ENCODE results near the gene ADCY9. TPM values are rescaled to one million over a fixed set of nuclear protein-coding genes. Genes with fewer than 3 reads are reported as not detected.

ADCY9 gene
- total RNA-seq, 1 donor from 2014 or later: 12.0 TPM

DNA sequence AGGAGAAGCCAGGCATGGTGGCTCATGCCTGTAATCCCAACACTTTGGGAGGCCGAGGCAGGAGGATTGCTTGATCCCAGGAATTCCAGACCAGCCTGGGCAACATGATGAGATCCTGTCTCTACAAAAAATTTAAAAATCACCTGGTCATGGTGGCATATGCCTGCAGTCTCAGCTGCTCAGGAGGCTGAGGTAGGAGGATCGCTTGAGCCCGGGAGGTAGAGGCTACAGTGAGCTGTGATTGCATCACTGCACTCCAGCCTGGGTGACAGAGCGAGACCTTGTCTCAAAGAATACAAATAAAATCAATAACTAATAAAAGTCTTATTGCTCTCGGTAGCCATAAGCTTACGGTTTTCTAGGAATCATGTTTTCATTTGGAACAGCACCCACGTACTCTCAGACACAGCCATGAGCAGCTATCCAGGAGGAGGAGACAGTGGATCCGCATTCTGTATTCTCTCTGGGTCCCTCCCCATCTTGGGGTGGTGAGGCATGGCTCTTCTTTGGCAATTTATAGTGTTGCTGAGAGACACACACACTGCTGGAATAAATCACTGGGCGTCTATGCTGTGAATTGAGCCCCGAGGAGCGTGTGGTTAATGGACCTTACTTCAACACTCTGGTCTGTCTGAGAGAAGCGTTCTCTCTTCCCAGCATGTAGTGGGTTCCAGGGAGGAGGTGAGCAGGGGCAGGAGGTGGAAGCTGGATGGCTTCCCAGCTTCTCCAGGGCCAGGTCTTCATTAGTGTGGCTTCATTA, 8.5 kb upstream of the ADCY9 start:
- DNase-seq (ENCODE audit: low read depth): no peak
- Histone ChIP-seq H3K36me3 (ENCODE audit: control insufficient read depth, insufficient read depth, low read length) (no peaks in the 10 kb centered on the region), H3K4me3 (ENCODE audit: low read depth, low read length) (no peak overlapping the region), H3K27me3 (ENCODE audit: control insufficient read depth, insufficient read depth, low read length) (no peaks in the 10 kb centered on the region)
- TF ChIP-seq, protein P1, sequence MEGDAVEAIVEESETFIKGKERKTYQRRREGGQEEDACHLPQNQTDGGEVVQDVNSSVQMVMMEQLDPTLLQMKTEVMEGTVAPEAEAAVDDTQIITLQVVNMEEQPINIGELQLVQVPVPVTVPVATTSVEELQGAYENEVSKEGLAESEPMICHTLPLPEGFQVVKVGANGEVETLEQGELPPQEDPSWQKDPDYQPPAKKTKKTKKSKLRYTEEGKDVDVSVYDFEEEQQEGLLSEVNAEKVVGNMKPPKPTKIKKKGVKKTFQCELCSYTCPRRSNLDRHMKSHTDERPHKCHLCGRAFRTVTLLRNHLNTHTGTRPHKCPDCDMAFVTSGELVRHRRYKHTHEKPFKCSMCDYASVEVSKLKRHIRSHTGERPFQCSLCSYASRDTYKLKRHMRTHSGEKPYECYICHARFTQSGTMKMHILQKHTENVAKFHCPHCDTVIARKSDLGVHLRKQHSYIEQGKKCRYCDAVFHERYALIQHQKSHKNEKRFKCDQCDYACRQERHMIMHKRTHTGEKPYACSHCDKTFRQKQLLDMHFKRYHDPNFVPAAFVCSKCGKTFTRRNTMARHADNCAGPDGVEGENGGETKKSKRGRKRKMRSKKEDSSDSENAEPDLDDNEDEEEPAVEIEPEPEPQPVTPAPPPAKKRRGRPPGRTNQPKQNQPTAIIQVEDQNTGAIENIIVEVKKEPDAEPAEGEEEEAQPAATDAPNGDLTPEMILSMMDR (IDR thresholded peaks at IDR 0.05; ENCODE audit: insufficient read depth, low read length, poor library complexity, severe bottlenecking): no peak

DNA sequence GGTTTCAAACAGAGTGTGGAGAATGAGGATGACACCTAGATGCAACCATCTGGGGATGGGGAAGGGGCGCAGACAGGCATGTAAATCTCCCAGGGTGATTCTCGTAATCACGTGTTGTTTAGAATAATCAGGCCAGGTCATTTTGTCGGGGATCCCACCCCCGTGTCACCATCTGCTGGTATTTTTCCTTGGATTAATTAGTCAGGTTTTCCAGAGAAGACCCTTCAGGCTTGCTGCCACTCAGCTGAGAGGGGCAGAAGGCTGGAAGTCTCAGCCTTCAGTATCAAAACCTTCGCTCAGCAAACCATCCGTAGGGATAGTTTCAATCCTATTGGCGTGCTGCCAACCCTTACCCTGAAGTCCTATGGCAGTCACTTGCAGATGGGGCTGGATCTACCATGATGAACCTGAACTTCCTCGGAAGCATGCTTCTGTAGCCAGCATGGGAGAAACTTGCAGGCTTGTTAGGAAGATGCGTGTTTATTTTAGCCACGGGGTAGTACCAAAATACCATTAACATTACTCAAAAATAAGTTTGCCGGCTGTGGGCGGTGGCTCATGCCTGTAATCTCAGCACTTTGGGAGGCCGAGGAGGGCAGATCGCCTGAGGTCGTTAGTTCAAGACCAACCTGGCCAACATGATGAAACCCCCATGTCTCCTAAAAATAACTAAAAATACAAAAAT, 7.5 kb upstream of the ADCY9 start:
- no peaks in the 10 kb centered on the region for H3K36me3 ChIP-seq (ENCODE audit: control insufficient read depth, insufficient read depth, low read length)
- H3K4me3 ChIP-seq (ENCODE audit: low read depth, low read length): no peak overlapping the region
- DNase-seq (ENCODE audit: low read depth): no peak
- no peaks in the 10 kb centered on the region for H3K27me3 ChIP-seq (ENCODE audit: control insufficient read depth, insufficient read depth, low read length)
- TF ChIP-seq, protein P1 (IDR thresholded peaks at IDR 0.05; ENCODE audit: insufficient read depth, low read length, poor library complexity, severe bottlenecking): no peak

DNA sequence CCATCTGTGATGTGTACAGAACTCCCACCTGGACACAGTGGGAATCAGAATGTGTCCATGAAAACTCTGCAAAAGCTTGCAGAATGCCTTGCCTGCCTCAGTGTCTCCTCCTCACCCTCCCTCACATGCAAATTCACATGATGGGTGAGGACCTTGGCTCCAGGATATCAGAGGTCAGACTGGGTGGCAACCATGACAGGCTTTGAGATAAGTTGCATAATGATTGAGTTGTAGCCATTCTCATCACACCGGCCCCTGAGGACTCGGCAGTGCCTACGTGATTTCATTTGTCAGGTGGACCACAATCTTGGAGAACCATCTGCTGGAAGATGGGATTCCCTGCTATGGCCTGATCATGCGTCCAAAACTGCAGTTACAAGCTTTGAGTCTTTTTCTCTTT, 3.9 kb upstream of the ADCY9 start:
- H3K36me3 ChIP-seq (ENCODE audit: control insufficient read depth, insufficient read depth, low read length): no peaks in the 10 kb centered on the region
- peaks cover under 1% of the 10 kb centered on the region for H3K27me3 ChIP-seq (ENCODE audit: control insufficient read depth, insufficient read depth, low read length)
- no peak for DNase-seq (ENCODE audit: low read depth)
- TF ChIP-seq, protein P1 (IDR thresholded peaks at IDR 0.05; ENCODE audit: insufficient read depth, low read length, poor library complexity, severe bottlenecking): no peak
- no peak overlapping the region for H3K4me3 ChIP-seq (ENCODE audit: low read depth, low read length)

DNA sequence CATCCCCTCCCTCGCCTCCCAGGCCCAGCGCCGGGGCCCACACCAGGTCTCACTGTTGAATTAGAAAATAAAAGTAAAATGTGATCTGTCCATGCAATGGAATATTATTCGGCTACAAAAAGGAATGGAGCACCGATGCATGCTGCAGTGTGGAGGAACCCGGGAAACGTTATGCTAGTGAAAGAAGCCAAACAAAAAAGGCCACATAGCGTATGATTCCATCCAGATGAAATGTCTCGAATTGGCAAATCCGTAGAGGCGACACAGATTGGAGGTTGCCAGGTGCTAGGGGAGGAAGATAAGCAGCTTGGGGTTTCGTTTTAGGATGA, 972 bp upstream of the ADCY9 start:
- no peaks in the 10 kb centered on the region for H3K36me3 ChIP-seq (ENCODE audit: control insufficient read depth, insufficient read depth, low read length)
- DNase-seq (ENCODE audit: low read depth): no peak
- H3K27me3 ChIP-seq (ENCODE audit: control insufficient read depth, insufficient read depth, low read length): peaks cover 2% of the 10 kb centered on the region
- TF ChIP-seq, protein P1 (IDR thresholded peaks at IDR 0.05; ENCODE audit: insufficient read depth, low read length, poor library complexity, severe bottlenecking): no peak
- no peak overlapping the region for H3K4me3 ChIP-seq (ENCODE audit: low read depth, low read length)

DNA sequence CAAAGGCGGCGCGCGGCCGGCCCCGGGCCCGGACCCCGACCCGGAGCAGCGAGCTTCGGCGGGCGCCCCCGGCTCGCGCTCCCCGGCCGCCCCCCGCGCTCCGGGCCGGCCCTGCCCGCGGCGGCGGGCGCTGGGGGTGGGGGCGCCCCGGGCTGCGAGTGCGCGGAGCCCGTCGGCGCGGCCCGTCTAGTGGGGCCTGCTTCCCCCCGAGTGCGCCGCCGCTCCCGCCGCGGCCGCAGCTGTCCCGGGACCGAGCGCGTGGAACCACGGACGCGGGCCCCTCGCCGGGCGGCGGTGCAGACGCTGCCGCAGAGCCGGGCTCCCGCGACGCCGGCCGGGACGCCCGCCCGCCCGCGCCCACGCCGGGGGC, 308 bp downstream of the ADCY9 start:
- TF ChIP-seq, protein P1 (IDR thresholded peaks at IDR 0.05; ENCODE audit: insufficient read depth, low read length, poor library complexity, severe bottlenecking): no peak
- peak overlapping the region; percentile 53 for H3K4me3 ChIP-seq (ENCODE audit: low read depth, low read length)
- peaks cover 2% of the 10 kb centered on the region for H3K27me3 ChIP-seq (ENCODE audit: control insufficient read depth, insufficient read depth, low read length)
- no peaks in the 10 kb centered on the region for H3K36me3 ChIP-seq (ENCODE audit: control insufficient read depth, insufficient read depth, low read length)
- no peak for DNase-seq (ENCODE audit: low read depth)
